Muscle of leg (tissue), 11 donors: Measurements from ENCODE around the gene FAM163B. TPM values are rescaled to one million over a fixed set of nuclear protein-coding genes. Genes with fewer than 3 reads are reported as not detected.

Source experiments
- DNase-seq: peaks from one replicate; pipeline ENCODE4 v3.0.0; 2013
- H3K27ac ChIP-seq: one replicate; pipeline ENCODE4 v1.5.1; 2013; ENCODE audit warnings: mild to moderate bottlenecking, low read length, control low read depth
- H3K27me3 ChIP-seq: one replicate; pipeline ENCODE4 v1.6.1; 2013; ENCODE audit warnings: low read length; ENCODE audit not compliant: control insufficient read depth, insufficient read depth
- H3K36me3 ChIP-seq: one replicate; pipeline ENCODE4 v1.6.1; 2013; ENCODE audit warnings: low read length; ENCODE audit not compliant: control insufficient read depth, insufficient read depth
- H3K4me1 ChIP-seq: one replicate; pipeline ENCODE4 v1.6.1; 2013; ENCODE audit warnings: low read length; ENCODE audit not compliant: control insufficient read depth, insufficient read depth
- H3K4me3 ChIP-seq: one replicate; pipeline ENCODE4 v1.5.1; 2013; ENCODE audit warnings: low read length, control low read depth
- H3K9me3 ChIP-seq: replicated peaks from 2 replicates; pipeline ENCODE4 v1.6.1; 2013; ENCODE audit warnings: low read depth, low read length; ENCODE audit not compliant: control insufficient read depth
- WGBS: methylation state at CpG from one replicate; pipeline ENCODE4 v1.1.5; 2013; ENCODE audit warnings: missing lambda C conversion rate; ENCODE audit not compliant: insufficient coverage; 5-methylcytosine and 5-hydroxymethylcytosine counted together
- polyA plus RNA-seq, 8 donors: library from polyadenylated mRNA; unstranded; fragments of 120-200 nt; gene quantifications; one replicate each; pipeline versions ENCODE4 v1.2.1 to v1.2.3, GENCODE V29; 2013; ENCODE audit warnings: inconsistent platforms in 1 of 8, low replicate concordance in 1 of 8; ENCODE audit not compliant: insufficient read length in 8 of 8, insufficient read depth in 1 of 8
- total RNA-seq: library from RNA; stranded (reverse); fragments of 120-200 nt; gene quantifications from one replicate; pipeline ENCODE4 v1.2.4, GENCODE V29; 2013

FAM163B gene
- total and polyA plus RNA-seq, 9 donors = 0.13 to 0.36 (median 0.18) TPM; not detected in 6

- Histone ChIP-seq H3K27ac (no peak overlapping the region), H3K9me3 (no peaks in the 10 kb centered on the region), H3K4me1 (peaks cover 94% of the 10 kb centered on the region), H3K36me3 (no peaks in the 10 kb centered on the region), H3K27me3 (peaks cover 16% of the 10 kb centered on the region), H3K4me3 (no peak overlapping the region)
- WGBS = 44% methylated on average over 9 of the region's 11 CpGs
- DNase-seq = peak; percentile 68
These were observed 80.3 kb downstream of the FAM163B start for GRCh38 chr9:133528876-133529241.

GRCh38 chr9:133528001-133528875, 81.0 kb downstream of the FAM163B start:
- peak; percentile 72 for DNase-seq
- H3K4me3 ChIP-seq = no peak overlapping the region
- peak overlapping the region; percentile 78 for H3K27ac ChIP-seq
- no peaks in the 10 kb centered on the region for H3K36me3 ChIP-seq
- peaks cover 10% of the 10 kb centered on the region for H3K27me3 ChIP-seq
- H3K9me3 ChIP-seq = no peaks in the 10 kb centered on the region
- peaks cover 92% of the 10 kb centered on the region for H3K4me1 ChIP-seq
- 29% methylated on average over 17 of the region's 22 CpGs for WGBS

GRCh38 chr9:133527444-133527920, 81.7 kb downstream of the FAM163B start:
- Histone ChIP-seq H3K36me3 (no peaks in the 10 kb centered on the region), H3K27me3 (peaks cover 9% of the 10 kb centered on the region), H3K9me3 (no peaks in the 10 kb centered on the region), H3K4me1 (peaks cover 92% of the 10 kb centered on the region), H3K27ac (peak overlapping the region; percentile 78), H3K4me3 (no peak overlapping the region)
- peak; percentile 95 for DNase-seq
- 7% methylated on average over 17 of the region's 18 CpGs for WGBS

Other genes starting within 250 kb of the FAM163B start
- 105 TPM for gene SURF4, start 233.3 kb downstream of the FAM163B start, total RNA-seq
- 100 to 1,000 TPM in 6 of 8 donors, 10 to 100 TPM in 2; 92.3 to 143 (median 107) TPM for gene SURF4, start 233.3 kb downstream of the FAM163B start, polyA plus RNA-seq
- 1.4 TPM for gene STKLD1, start 233.0 kb downstream of the FAM163B start, total RNA-seq
- 1 to 10 TPM; 1.1 to 2.3 (median 1.8) TPM for gene STKLD1, start 233.0 kb downstream of the FAM163B start, polyA plus RNA-seq
- 26.2 TPM for gene REXO4, start 191.4 kb downstream of the FAM163B start, total RNA-seq
- 10 to 100 TPM; 31.5 to 39.4 (median 37.6) TPM for gene REXO4, start 191.4 kb downstream of the FAM163B start, polyA plus RNA-seq
- gene ADAMTS13, start 187.0 kb downstream of the FAM163B start, total RNA-seq = 3.4 TPM
- gene ADAMTS13, start 187.0 kb downstream of the FAM163B start, polyA plus RNA-seq = 10 to 100 TPM in 2 of 8 donors, 1 to 10 TPM in 6; 5.5 to 10.5 (median 8.6) TPM
- gene CACFD1, start 149.4 kb downstream of the FAM163B start, total RNA-seq = 11.1 TPM
- 10 to 100 TPM; 14.8 to 21.5 (median 16.4) TPM for gene CACFD1, start 149.4 kb downstream of the FAM163B start, polyA plus RNA-seq
- 0.44 TPM for gene SLC2A6, start 130.3 kb downstream of the FAM163B start, total RNA-seq
- 1 to 10 TPM in 7 of 8 donors, under 1 TPM in 1; 0.91 to 2.1 (median 1.4) TPM for gene SLC2A6, start 130.3 kb downstream of the FAM163B start, polyA plus RNA-seq
- gene MYMK, start 84.4 kb downstream of the FAM163B start, total RNA-seq = 23.0 TPM
- 10 to 100 TPM; 48.6 to 93.0 (median 73.3) TPM for gene MYMK, start 84.4 kb downstream of the FAM163B start, polyA plus RNA-seq
- gene ADAMTSL2, start 74.7 kb downstream of the FAM163B start, total RNA-seq = 4.7 TPM
- gene ADAMTSL2, start 74.7 kb downstream of the FAM163B start, polyA plus RNA-seq = 1 to 10 TPM; 2.3 to 5.5 (median 4.6) TPM
- not detected for gene DBH, start 27.0 kb upstream of the FAM163B start, total RNA-seq
- gene DBH, start 27.0 kb upstream of the FAM163B start, polyA plus RNA-seq = under 1 TPM; 0.48 to 0.87 (median 0.64) TPM
- gene SARDH, start 129.0 kb upstream of the FAM163B start, total RNA-seq = 6.3 TPM
- gene SARDH, start 129.0 kb upstream of the FAM163B start, polyA plus RNA-seq = 1 to 10 TPM; 4.9 to 7.1 (median 5.5) TPM